Fibroblast of the aortic adventitia (primary cell): ENCODE data around the gene CREB3L1. TPM values are rescaled to one million over a fixed set of nuclear protein-coding genes. Genes with fewer than 3 reads are reported as not detected.

Experiments
- DNase-seq: peaks from one replicate; pipeline ENCODE4 v3.0.0-alpha.2; 2010; ENCODE audit warnings: low read depth
- H3K4me3 ChIP-seq: 2 replicates; pipeline ENCODE4 v1.5.1; 2011; ENCODE audit warnings: low read depth, mild to moderate bottlenecking, control low read depth, low read length, moderate library complexity
- total RNA-seq: library from RNA; depleted of rRNA; stranded (reverse); fragments of >200 nt; gene quantifications from 2 replicates; pipeline ENCODE4 v1.2.3, GENCODE V29; 2012; ENCODE audit warnings: low replicate concordance
- TF ChIP-seq, protein P1 (sequence below): IDR thresholded peaks from 2 replicates; pipeline ENCODE4 v1.5.1; 2011; ENCODE audit warnings: mild to moderate bottlenecking, low read length, control low read depth, inconsistent platforms; ENCODE audit not compliant: insufficient read depth

CREB3L1 gene
- total RNA-seq, 1 donor: 37.5 TPM

DNA sequence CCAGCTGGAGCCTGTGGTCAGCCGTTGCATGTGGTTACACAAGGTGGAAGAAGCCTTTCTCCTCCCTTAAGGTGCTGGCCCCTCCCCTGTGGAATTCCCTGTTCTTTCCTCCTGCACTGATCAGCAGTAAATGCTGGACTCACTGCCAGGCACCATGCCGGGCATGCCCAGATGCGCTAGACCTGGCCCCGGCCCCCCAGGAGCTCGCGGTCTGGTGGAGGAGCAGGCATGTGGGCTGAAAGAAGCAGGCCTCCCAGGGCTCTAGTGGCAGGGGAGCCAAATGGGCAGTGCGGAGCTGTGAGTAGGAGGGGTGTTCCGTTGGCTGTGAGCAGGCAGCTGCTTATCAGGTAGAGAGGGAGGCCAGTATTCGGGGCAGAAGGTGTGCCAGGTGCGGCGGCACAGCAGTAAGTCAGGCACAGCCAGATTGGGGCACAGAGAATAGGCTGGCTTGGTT, 80.0 kb downstream of the CREB3L1 start:
- no peak for DNase-seq
- TF ChIP-seq, protein P1, sequence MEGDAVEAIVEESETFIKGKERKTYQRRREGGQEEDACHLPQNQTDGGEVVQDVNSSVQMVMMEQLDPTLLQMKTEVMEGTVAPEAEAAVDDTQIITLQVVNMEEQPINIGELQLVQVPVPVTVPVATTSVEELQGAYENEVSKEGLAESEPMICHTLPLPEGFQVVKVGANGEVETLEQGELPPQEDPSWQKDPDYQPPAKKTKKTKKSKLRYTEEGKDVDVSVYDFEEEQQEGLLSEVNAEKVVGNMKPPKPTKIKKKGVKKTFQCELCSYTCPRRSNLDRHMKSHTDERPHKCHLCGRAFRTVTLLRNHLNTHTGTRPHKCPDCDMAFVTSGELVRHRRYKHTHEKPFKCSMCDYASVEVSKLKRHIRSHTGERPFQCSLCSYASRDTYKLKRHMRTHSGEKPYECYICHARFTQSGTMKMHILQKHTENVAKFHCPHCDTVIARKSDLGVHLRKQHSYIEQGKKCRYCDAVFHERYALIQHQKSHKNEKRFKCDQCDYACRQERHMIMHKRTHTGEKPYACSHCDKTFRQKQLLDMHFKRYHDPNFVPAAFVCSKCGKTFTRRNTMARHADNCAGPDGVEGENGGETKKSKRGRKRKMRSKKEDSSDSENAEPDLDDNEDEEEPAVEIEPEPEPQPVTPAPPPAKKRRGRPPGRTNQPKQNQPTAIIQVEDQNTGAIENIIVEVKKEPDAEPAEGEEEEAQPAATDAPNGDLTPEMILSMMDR: no peak
- H3K4me3 ChIP-seq: no peak overlapping the region

DNA sequence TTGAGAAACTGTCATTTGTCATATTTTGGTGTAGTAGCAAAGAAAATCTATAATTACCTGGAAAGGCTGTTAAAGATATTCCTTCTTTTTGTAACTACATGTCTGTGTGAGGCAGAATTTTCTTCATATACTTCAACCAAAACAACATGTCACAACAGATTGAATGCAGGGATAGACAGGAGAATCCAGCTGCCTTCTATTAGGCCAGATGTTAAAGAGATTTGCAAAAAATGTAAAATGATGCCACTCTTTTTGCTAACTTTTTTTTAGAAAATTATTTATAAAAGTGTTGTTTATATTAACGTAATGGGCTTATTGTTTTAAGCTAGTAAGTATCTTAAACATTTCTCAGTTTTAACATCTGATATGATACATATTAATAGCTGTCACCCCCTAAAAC, 82.5 kb downstream of the CREB3L1 start:
- H3K4me3 ChIP-seq: no peak overlapping the region
- no peak for DNase-seq
- TF ChIP-seq, protein P1: no peak

DNA sequence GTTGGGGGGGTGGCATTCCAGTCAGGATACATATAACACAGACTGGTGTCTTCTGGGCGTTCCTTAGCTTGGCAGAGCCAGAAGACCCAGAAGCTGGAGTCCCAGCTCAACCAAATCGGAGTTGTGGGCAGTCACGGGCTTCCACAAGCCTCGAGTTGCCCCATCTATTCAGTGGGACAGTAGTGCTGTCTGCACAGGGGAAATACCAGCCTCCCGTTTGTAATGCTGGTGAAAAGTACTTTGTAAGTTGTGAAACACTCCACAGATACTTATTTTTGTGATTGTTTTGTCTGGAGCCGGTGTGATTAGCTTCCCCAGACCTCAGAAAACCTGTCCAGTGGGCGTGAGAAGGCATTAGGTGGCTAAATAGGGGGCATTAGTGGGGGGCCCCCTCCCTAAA, 83.4 kb downstream of the CREB3L1 start:
- DNase-seq: no peak
- no peak overlapping the region for H3K4me3 ChIP-seq
- TF ChIP-seq, protein P1: no peak

DNA sequence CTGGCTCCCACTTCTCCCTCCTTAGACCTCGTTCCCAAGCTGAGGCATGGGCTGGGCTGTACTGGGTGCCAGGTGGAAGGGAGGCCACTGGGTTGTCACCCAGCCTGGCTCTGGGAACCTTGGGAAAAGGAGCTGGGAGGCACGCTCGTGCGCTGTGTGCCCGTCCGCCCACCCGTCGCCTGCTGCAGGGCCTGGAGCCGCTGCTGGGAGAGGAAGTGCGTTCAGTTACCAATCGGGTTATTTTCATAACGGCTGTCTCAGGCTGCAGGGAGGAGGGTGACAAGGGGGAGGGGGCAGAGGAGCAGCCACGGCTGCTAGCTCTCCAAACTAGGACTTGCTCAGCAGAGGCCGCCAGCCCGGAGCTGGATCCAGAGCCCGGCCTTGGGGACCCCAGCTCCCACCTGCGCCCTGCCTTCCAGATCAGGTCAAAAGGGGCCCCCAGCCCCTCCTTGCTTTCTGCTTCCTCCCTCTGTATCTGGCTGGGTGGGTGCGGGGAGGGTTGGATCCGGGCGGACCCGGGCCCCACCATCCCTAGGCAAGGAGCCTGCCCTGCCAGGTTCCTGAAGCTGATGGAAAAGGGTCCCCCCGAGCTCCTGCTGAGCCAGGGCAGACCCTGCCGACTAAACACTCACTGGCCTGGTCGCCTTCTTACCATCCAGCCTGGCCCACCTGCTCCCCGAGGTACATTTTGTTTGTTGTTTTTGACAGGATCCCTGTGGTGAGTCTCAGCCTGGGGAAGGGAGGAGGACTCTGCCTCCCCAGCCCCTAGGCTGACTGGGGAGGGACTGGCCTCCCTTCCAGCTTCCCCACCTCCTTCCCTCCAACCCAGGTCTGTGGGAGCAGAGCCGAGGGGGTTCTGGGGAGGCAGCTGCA, 84.1 kb downstream of the CREB3L1 start:
- TF ChIP-seq, protein P1: no peak
- DNase-seq: peak; percentile 21
- no peak overlapping the region for H3K4me3 ChIP-seq

DNA sequence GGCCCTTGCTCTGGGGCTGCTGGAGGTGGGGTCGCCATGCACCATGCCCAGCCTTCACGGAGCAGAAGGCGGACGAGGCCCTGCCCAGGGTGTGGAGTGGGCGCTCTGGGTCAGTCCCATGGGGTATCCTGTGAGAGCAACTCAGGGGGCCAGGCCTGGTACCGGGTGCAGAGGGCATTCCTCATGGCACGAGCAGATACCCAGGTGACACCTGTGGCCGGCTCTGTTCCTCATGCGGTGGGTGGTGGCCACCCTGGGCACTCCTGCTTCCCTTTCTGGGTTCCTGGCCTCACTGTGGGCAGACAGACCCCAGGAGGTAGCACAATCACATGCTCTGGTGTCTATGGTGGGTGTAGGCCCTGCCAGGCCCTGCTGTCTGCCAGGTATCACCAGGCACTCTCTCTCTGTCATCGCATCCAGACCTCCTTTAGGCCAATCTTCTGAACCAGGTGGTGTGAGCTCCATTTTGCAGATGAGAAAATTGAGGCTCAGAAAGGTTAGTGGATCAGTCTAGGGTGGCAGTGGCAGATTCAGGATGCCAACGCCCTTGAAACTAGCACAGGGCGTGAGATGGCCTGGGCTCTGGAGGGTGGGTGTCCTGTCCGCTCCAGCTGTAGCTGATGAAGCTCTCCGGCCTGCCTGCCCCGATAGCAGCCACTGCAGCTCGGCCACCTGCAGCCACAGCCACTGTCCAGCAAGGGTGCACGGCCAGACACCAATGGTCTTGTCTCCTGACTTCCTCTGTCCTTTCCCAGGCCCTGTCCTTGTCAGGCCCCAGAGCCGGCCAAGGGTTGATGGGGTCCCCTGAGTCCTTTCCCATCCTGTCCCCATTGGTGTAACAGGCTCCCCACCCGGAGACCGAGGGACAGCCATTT, 84.9 kb downstream of the CREB3L1 start:
- TF ChIP-seq, protein P1: no peak
- no peak overlapping the region for H3K4me3 ChIP-seq

DNA sequence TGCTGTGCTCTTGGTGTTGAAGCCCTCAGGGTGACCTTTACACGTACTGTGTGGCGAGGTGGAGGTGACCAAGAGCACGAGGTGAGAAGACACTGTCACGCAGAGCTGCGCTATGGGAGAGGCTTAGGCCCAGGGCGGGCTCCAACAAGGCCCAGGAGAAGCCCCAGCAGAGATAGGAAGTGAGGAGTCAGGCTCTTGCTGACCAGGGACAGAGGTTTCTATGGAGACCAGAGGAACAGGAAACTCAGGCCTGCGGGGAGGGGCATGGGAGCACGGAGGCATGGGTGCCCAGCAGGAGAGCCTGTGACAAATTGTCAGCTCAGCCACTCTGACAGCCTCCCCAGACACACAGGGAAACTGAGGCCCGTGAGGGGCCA, 85.6 kb downstream of the CREB3L1 start:
- H3K4me3 ChIP-seq: no peak overlapping the region
- TF ChIP-seq, protein P1: no peak
- DNase-seq: peak; percentile 18

More for the DNA sequence above, 84.9 kb downstream of the CREB3L1 start:
- no peak for DNase-seq
